Measurements from ENCODE around the gene ATG14. TPM values are rescaled to one million over a fixed set of nuclear protein-coding genes. Genes with fewer than 3 reads are reported as not detected.

Gene ATG14
- total RNA-seq, 1 donor from 2014 or later = 28.8 TPM

- Histone ChIP-seq H2AFZ (replicated peaks) (no peak overlapping the region), H3K79me2 (ENCODE audit: low read depth) (no peaks in the 10 kb centered on the region), H3K36me3 (peaks cover 12% of the 10 kb centered on the region), H3K4me3 (no peak overlapping the region), H3F3A (ENCODE audit: low read depth) (no peaks in the 10 kb centered on the region), H3K9ac (no peak overlapping the region), H3K27me3 (no peaks in the 10 kb centered on the region), H3K9me3 (ENCODE audit: low read depth) (no peaks in the 10 kb centered on the region), H3K27ac (no peak overlapping the region), H4K20me1 (ENCODE audit: low read depth) (no peaks in the 10 kb centered on the region), H3K4me2 (no peak overlapping the region), H3K4me1 (no peaks in the 10 kb centered on the region)
- no peak for TF ChIP-seq EZH2phosphoT487 (IDR thresholded peaks at IDR 0.05)
- no peak for TF ChIP-seq CTCF (IDR thresholded peaks at IDR 0.05)
- no peak for TF ChIP-seq EZH2 (IDR thresholded peaks at IDR 0.05)
- Mint-ChIP-seq H3K9me3 (no peaks in the 10 kb centered on the region), H3K4me3 (no peak overlapping the region), H3K27me3 (ENCODE audit: insufficient read depth, low read depth) (peaks cover 2% of the 10 kb centered on the region), H3K36me3 (peaks cover 16% of the 10 kb centered on the region), H3K4me1 (no peaks in the 10 kb centered on the region), H3K27ac (no peak overlapping the region)
- no peak for DNase-seq (ENCODE audit: low spot score)
Observed at GRCh38 chr14:55372423-55372822, 39.2 kb downstream of the ATG14 start.

GRCh38 chr14:55370883-55371455 lies 40.7 kb downstream of the ATG14 start:
- no peaks in the 10 kb centered on the region for H3K79me2 ChIP-seq (ENCODE audit: low read depth)
- Mint-ChIP-seq H3K27ac (no peak overlapping the region), H3K9me3 (no peaks in the 10 kb centered on the region), H3K36me3 (peaks cover 11% of the 10 kb centered on the region), H3K4me1 (no peaks in the 10 kb centered on the region), H3K27me3 (ENCODE audit: insufficient read depth, low read depth) (peaks cover 2% of the 10 kb centered on the region), H3K4me3 (no peak overlapping the region)
- TF ChIP-seq EZH2phosphoT487 (IDR thresholded peaks at IDR 0.05) (no peak), CTCF (IDR thresholded peaks at IDR 0.05) (no peak), EZH2 (IDR thresholded peaks at IDR 0.05) (no peak)
- no peaks in the 10 kb centered on the region for H4K20me1 ChIP-seq (ENCODE audit: low read depth)
- H3K9me3 ChIP-seq (ENCODE audit: low read depth) = no peaks in the 10 kb centered on the region
- H2AFZ ChIP-seq (replicated peaks) = no peak overlapping the region
- H3K27ac ChIP-seq = no peak overlapping the region
- H3K9ac ChIP-seq = no peak overlapping the region
- no peaks in the 10 kb centered on the region for H3K4me1 ChIP-seq
- no peak for DNase-seq (ENCODE audit: low spot score)
- H3K27me3 ChIP-seq = no peaks in the 10 kb centered on the region
- no peak overlapping the region for H3K4me2 ChIP-seq
- no peak overlapping the region for H3K4me3 ChIP-seq
- H3K36me3 ChIP-seq = peaks cover 7% of the 10 kb centered on the region
- no peaks in the 10 kb centered on the region for H3F3A ChIP-seq (ENCODE audit: low read depth)

GRCh38 chr14:55366271-55366670 lies 45.4 kb downstream of the ATG14 start:
- Mint-ChIP-seq H3K36me3 (peaks cover 16% of the 10 kb centered on the region), H3K9me3 (no peaks in the 10 kb centered on the region), H3K27ac (no peak overlapping the region), H3K27me3 (ENCODE audit: insufficient read depth, low read depth) (peaks cover 5% of the 10 kb centered on the region), H3K4me3 (no peak overlapping the region), H3K4me1 (no peaks in the 10 kb centered on the region)
- H3K27ac ChIP-seq = no peak overlapping the region
- no peaks in the 10 kb centered on the region for H3K79me2 ChIP-seq (ENCODE audit: low read depth)
- H3K4me1 ChIP-seq = no peaks in the 10 kb centered on the region
- DNase-seq (ENCODE audit: low spot score) = no peak
- H3K9ac ChIP-seq = no peak overlapping the region
- H3K36me3 ChIP-seq = peaks cover 3% of the 10 kb centered on the region
- TF ChIP-seq CTCF (IDR thresholded peaks at IDR 0.05) = no peak
- TF ChIP-seq EZH2phosphoT487 (IDR thresholded peaks at IDR 0.05) = no peak
- TF ChIP-seq EZH2 (IDR thresholded peaks at IDR 0.05) = no peak
- no peak overlapping the region for H2AFZ ChIP-seq (replicated peaks)
- no peak overlapping the region for H3K4me2 ChIP-seq
- no peaks in the 10 kb centered on the region for H3K9me3 ChIP-seq (ENCODE audit: low read depth)
- no peak overlapping the region for H3K4me3 ChIP-seq
- H3K27me3 ChIP-seq = no peaks in the 10 kb centered on the region
- H4K20me1 ChIP-seq (ENCODE audit: low read depth) = no peaks in the 10 kb centered on the region
- H3F3A ChIP-seq (ENCODE audit: low read depth) = no peaks in the 10 kb centered on the region
